H7 (cell line): ENCODE measurements around the gene CYB561. TPM values are rescaled to one million over a fixed set of nuclear protein-coding genes. Genes with fewer than 3 reads are reported as not detected.
A peak's percentile ranks its signal among the peaks of the same experiment; 100 is the strongest.

Source experiments
- DNase-seq: peaks from one replicate; pipeline ENCODE4 v3.0.0; 2012
- H3K27me3 ChIP-seq: 2 replicates; pipeline ENCODE4 v1.6.0; 2011; ENCODE audit warnings: mild to moderate bottlenecking, low read length; ENCODE audit not compliant: control insufficient read depth, insufficient read depth
- H3K36me3 ChIP-seq: replicated peaks from 2 replicates; pipeline ENCODE4 v1.5.1; 2011; ENCODE audit warnings: low read length; ENCODE audit not compliant: control insufficient read depth, insufficient read depth
- H3K4me3 ChIP-seq: 2 replicates; pipeline ENCODE4 v1.5.1; 2011; ENCODE audit warnings: low read depth, mild to moderate bottlenecking, control low read depth, low read length, moderate library complexity; ENCODE audit not compliant: insufficient read depth
- total RNA-seq: library from RNA; depleted of rRNA; stranded (reverse); fragments of >200 nt; shearing (Covaris generic); gene quantifications from 2 replicates; pipeline ENCODE4 v1.2.3, GENCODE V29; 2014

CYB561 gene
- total RNA-seq, 1 experiment from 2014 or later: 34.5 TPM

DNA sequence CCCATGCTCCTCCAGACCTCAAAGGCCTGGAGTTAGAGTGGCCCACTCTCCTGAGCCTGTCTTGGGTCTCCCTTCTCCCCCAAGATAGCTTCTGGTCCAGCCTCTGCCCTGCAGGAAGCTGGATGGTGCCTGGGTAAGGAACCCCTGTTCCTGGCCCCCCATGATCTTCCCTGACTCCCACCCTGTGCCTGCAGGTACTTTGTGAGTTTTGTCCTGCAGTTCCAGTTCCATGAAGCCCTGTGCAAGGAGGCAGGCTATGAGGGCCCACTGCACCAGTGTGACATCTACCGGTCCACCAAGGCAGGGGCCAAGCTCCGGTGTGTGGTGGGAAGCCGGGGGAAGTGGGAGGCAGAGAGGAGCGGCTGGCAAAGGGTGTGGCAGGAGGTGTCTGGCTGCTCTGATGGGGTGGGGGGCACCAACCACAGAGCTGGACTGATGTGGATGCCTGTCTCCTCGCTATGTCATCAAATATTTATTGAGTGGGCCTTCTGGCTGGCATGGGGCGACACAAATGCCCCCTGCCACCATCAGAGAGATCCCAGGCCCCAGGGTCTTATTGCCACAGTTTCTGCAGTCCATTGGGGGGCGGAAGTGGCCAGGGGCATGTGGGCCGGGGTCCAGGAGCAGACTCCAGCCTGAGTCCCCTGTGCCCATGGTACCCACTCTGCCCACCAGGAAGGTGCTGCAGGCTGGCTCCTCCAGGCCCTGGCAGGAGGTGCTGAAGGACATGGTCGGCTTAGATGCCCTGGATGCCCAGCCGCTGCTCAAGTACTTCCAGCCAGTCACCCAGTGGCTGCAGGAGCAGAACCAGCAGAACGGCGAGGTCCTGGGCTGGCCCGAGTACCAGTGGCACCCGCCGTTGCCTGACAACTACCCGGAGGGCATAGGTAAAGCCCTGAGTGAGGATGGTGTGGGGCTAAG is 37.8 kb upstream of the CYB561 start:
- Histone ChIP-seq H3K4me3 (no peak overlapping the region), H3K36me3 (no peaks in the 10 kb centered on the region), H3K27me3 (no peaks in the 10 kb centered on the region)
- DNase-seq: no peak

DNA sequence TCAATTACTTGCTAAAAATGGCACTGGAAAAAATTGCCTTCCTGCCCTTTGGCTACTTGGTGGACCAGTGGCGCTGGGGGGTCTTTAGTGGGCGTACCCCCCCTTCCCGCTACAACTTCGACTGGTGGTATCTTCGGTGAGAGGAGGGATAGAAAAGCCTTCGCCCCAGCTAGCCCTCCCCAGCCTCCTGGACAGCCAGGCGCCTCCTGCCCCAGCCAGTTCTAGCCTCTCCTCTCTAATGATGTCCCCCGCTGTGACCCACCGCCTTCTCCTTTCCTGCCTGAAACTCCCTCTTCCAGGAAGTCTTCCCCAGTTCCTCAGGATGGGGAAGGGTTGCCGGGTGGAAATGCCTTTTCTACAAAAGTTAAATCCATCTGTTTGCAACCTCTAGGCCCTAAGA is 36.9 kb upstream of the CYB561 start:
- H3K27me3 ChIP-seq: peaks cover 6% of the 10 kb centered on the region
- DNase-seq: peak; percentile 65
- H3K36me3 ChIP-seq: no peaks in the 10 kb centered on the region
- H3K4me3 ChIP-seq: no peak overlapping the region

DNA sequence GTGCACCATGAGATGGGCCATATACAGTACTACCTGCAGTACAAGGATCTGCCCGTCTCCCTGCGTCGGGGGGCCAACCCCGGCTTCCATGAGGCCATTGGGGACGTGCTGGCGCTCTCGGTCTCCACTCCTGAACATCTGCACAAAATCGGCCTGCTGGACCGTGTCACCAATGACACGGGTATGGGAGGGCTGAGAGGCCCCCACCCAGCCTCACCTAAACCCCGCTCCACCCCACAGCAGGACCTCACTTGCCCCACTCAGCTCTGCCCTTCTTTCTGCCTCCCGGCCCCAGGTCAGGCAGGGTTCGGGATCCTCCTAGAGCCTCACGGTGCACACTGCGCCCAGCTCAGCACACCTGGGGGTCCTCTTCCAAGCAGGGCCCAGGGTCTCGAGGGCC is 36.4 kb upstream of the CYB561 start:
- DNase-seq: peak; percentile 51
- Histone ChIP-seq H3K36me3 (no peaks in the 10 kb centered on the region), H3K27me3 (peaks cover 11% of the 10 kb centered on the region), H3K4me3 (no peak overlapping the region)

DNA sequence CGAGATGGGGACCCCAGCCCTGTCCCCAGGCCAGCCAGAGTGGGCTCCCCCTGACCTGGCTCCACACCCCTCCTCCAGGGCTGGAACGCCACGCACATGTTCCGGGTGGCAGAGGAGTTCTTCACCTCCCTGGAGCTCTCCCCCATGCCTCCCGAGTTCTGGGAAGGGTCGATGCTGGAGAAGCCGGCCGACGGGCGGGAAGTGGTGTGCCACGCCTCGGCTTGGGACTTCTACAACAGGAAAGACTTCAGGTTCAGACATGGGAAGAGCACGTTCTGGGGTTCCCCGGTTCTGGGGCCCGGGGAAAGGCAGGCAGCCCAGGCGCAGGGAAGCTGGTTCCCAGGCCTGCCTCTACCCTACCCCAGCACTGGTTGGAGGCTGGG is 35.4 kb upstream of the CYB561 start:
- Histone ChIP-seq H3K36me3 (no peaks in the 10 kb centered on the region), H3K4me3 (no peak overlapping the region), H3K27me3 (peaks cover 11% of the 10 kb centered on the region)
- no peak for DNase-seq

DNA sequence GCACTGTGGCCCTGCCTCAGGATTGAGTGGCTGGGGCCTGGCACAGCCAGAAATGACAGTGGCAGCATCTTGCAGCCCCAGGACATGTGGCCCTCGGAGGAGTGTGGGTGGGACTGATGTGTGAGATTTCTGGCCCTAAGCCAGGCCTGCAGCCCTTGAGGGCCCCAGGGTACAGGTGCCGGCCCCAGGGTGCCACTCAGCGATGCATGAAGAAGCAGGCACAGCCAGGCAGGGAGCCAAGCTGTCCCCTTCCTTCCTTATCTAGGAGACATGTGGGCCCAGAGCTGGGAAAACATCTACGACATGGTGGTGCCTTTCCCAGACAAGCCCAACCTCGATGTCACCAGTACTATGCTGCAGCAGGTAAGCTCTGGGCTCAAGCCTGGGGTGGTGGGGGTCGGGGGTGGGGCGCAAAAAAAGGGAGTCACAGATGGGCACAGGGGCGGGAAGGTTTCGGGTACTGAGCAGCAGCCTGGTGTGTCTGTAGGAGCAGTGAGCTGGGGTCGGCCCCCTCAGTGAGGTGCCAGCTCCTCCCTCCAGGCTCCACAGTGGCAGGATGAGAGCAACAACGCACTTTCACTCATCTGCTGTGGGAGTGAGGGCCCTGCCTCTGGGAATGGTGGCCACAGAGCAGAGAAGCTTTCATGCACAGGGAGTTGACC is 34.9 kb upstream of the CYB561 start:
- Histone ChIP-seq H3K27me3 (peaks cover 14% of the 10 kb centered on the region), H3K36me3 (no peaks in the 10 kb centered on the region), H3K4me3 (no peak overlapping the region)
- DNase-seq: peak; percentile 48

DNA sequence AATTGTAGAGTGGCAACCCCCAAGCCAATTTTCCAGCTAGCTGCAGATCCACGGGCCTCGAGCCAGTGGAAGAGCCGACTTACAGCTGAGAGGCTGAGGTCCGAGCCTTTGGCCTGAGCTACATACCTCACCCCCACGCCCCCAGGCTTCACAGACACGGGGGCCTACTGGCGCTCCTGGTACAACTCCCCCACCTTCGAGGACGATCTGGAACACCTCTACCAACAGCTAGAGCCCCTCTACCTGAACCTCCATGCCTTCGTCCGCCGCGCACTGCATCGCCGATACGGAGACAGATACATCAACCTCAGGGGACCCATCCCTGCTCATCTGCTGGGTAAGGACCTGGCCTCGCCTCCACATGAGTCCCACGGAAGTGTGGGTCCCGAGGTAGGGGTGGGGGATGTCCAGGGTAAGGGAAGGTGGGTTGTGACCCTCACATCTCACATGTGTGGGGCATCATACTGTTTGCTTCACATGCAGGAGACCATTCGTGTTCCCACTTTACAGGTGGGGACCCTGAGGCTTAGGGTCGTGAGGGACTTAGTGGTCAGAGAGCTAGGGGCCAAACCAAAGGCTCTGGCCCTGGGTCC is 34.2 kb upstream of the CYB561 start:
- H3K36me3 ChIP-seq: no peaks in the 10 kb centered on the region
- DNase-seq: no peak
- peaks cover 17% of the 10 kb centered on the region for H3K27me3 ChIP-seq
- no peak overlapping the region for H3K4me3 ChIP-seq

DNA sequence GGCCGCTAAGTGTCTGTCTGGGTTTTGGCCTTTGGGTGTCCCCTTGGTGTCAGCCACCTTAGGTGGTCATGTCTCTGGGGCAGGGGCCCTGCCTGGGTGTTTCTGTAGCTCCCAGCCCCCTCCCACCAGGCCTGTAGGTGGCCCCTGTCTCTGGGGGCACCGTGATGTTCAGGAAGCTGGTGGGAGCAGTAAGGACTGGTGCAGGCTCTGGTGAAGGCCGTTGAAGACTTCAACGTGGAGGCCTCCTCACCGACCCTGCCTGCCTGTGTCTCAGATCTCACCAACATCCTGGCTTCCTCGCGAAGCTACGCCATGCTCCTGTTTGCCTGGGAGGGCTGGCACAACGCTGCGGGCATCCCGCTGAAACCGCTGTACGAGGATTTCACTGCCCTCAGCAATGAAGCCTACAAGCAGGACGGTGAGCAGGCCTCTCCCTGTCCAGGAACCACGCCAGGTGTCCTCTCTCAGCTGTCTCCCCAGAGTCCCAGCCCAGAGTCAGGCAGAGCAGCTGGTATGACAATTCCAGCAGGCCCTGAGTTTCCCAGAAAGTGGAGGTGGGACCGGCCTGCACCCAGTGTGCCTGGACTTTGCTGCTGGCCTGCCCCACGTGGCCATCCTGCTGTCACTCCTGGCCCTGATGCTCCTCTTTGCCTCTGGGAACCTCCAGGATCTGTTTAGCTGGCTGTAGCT is 33.5 kb upstream of the CYB561 start:
- Histone ChIP-seq H3K4me3 (no peak overlapping the region), H3K36me3 (no peaks in the 10 kb centered on the region), H3K27me3 (peaks cover 17% of the 10 kb centered on the region)
- no peak for DNase-seq

DNA sequence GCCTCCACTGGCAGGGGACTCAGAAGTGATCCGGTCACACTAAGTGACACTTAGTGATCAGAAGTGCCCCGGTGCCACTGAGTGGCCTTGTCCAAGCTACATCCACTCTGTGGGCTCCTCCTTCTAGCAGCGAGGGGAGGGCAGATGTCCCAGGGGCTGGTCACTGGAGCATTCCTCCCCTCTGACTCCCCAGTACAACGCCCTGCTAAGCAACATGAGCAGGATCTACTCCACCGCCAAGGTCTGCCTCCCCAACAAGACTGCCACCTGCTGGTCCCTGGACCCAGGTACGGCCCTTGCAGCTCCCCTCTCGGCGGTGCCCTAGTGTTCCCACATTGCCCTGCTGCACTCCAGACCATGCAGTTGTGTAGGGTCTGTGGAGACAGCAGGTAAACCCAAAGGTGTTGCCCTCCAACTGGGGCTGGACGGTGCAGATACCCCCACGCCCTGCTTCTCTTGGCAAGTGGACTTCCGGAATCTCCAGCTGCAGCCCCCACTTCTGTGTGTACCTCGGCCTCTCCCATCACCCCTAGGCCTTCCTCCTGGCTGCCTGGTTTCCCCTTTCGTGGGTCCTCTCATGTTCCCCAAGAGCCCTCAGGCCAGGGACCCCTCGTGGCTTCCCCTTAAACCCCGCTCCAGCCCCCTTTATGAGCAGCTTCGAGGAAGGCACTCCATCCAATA is 32.8 kb upstream of the CYB561 start:
- Histone ChIP-seq H3K4me3 (no peak overlapping the region), H3K27me3 (peaks cover 17% of the 10 kb centered on the region), H3K36me3 (no peaks in the 10 kb centered on the region)
- peak; percentile 96 for DNase-seq

DNA sequence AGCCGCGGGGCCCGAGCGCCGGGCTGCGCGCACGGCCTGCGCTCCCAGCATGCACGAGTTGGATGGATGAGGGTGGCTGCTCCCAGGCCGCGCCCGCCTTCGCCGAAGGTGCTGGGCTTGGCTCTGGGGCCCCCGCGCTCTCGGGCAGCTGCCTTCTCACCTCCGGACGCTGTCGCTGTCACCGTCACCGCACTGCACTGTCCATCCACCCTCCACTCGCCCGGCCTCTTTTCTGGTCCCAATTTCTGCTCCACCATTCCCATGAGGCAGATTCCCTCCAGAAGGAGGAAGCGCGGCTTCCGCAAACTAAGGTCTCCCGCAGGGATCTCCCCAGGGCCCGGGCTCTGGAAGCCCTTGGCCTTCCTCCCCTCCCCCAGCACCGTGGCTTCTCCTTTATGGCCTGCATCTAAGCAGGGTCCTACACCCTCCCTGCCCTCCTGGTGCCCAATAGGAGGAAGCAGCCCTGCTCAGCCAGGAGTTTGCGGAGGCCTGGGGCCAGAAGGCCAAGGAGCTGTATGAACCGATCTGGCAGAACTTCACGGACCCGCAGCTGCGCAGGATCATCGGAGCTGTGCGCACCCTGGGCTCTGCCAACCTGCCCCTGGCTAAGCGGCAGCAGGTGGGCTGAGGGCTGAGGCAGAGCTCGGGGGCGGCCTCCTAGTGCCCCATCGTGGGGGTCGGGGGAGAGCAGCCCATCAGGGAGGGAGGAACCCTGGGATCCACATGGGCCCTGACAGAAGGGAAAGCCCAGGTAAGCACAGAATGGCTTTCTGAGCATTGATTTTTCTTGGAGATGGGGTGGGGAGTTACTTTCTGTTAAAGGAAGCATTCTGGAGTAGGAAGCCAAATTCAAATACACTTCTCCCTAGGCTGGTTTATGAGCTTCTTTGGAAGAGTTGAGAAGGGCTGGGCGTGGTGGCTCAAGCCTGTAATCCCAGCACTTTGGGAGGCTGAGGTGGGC is 31.7 kb upstream of the CYB561 start:
- H3K36me3 ChIP-seq: no peaks in the 10 kb centered on the region
- peak; percentile 84 for DNase-seq
- peaks cover 17% of the 10 kb centered on the region for H3K27me3 ChIP-seq
- peak overlapping the region; percentile 56 for H3K4me3 ChIP-seq

DNA sequence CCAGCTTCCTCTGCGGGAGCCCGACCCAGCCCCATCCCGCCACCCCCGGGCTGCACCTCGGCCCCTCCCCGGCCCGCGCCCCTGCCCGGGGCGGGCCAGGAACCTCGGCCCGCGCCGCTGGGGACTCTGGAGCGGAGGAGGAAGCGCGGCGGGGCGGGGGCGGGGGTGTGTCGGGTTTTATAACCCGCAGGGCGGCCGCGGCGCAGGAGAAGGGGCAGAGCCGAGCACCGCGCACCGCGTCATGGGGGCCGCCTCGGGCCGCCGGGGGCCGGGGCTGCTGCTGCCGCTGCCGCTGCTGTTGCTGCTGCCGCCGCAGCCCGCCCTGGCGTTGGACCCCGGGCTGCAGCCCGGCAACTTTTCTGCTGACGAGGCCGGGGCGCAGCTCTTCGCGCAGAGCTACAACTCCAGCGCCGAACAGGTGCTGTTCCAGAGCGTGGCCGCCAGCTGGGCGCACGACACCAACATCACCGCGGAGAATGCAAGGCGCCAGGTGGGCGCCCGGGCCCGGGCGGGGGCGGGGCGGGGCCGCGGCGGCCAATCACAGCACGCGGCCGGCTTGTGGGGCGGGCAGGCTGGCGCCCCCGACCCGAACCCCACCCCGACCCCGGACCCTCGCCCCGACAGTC is 30.9 kb upstream of the CYB561 start, which contains the start of gene ACE:
Gene ACE (plus strand): TSS at position 208 of the 626 bp plus-strand sequence. CDS start 34 bp downstream, at position 242.
- peak; percentile 98 for DNase-seq
- Histone ChIP-seq H3K27me3 (peaks cover 17% of the 10 kb centered on the region), H3K4me3 (peak within 1 kb of the TSS; percentile 67), H3K36me3 (no peaks in the 10 kb centered on the region)

DNA sequence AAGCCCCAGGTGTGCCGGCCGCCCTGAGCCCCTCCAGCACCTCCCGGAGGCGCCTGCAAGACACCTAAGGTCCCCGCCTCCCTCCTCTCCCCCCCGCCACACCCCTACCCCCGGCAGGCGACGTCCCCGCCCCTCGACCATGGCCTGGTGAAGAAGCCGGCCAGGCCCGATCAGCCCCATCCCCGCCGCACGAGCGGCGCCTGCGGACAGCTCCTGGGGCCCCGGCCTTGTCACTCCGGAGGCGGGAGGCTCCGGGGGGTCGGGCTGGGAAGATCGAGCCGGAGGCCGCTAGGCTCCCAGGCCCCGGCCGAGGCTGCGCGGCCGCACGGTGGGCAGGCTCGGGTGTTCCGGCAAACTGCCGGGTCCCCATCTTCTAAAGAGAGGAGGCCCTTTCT is 30.4 kb upstream of the CYB561 start:
- peak; percentile 93 for DNase-seq
- H3K27me3 ChIP-seq: peaks cover 17% of the 10 kb centered on the region
- peak overlapping the region; percentile 67 for H3K4me3 ChIP-seq
- H3K36me3 ChIP-seq: no peaks in the 10 kb centered on the region

DNA sequence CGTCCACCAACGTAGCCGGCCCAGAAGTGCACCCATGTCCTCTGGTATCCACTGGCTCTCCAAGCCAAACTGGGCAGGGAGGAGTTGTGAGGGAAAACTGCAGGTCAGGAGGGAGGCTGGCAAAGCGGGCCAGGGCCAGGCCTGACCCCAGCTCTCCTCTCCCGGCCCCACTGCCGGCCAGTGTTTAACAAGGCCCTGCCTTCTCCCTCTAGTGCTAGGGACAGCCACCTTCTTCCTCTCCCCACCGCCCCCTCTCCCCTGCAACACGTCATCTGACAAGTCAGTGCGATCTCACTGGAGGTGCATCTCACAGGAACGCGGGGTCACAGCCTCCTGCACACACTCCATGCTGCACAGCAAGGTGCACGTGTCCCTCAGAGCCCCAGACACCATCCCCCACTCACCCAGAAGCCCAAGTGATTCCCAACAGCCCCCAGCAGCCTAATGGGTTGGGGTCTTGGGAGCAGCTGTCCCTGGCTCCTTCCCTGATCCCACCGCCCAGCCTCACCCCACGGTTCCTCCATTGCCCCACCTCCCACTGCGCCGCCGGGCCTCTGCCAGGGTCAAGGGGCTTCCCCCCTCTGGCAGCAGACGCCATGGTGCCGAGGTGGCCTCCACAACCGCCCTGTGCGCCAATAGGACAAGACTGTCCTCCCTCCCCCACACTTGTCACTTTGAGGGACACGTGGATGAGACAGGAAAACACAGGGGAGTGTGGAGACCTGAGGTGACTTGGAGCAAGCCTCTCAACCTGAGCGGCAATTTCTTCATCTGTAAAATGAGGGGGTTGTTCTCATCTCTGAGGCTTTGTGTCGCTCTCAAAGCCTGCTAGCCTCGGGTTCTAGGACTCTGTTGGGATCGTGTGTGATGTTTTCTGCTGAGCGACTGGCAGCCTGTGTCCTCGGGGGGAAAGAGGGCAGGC is 29.6 kb upstream of the CYB561 start:
- DNase-seq: peak; percentile 76
- H3K27me3 ChIP-seq: peaks cover 17% of the 10 kb centered on the region
- peak overlapping the region; percentile 67 for H3K4me3 ChIP-seq
- H3K36me3 ChIP-seq: no peaks in the 10 kb centered on the region
